GM23338 (cell line): ENCODE results near the gene CEP170B. TPM values are rescaled to one million over a fixed set of nuclear protein-coding genes. Genes with fewer than 3 reads are reported as not detected.

Experiments used
- ATAC-seq: fragments of 200-7000 bp; cut with Tn5 transposase; 3 replicates; pipeline ENCODE4 v1.9.1; 2020
- DNase-seq: peaks from one replicate; pipeline ENCODE4 v3.0.0-alpha.2; 2015; ENCODE audit warnings: low spot score
- H2AFZ ChIP-seq: fragments of 200-600 bp; sonication (generic); 2 replicates; pipeline ENCODE4 v1.8.0; 2016; ENCODE audit warnings: antibody characterized with exemption, mild to moderate bottlenecking, moderate library complexity
- H3F3A ChIP-seq: fragments of 200-600 bp; sonication (generic); replicated peaks from 2 replicates; pipeline ENCODE4 v1.8.0; 2017; ENCODE audit warnings: antibody characterized with exemption, mixed run types, low read depth
- H3K27ac ChIP-seq: fragments of 200-600 bp; sonication (generic); 2 replicates; pipeline ENCODE4 v1.6.1; 2016; ENCODE audit warnings: low read depth
- H3K27me3 ChIP-seq: fragments of 200-600 bp; sonication (generic); 2 replicates; pipeline ENCODE4 v1.8.0; 2016; ENCODE audit warnings: mild to moderate bottlenecking, mixed run types, moderate library complexity; ENCODE audit not compliant: insufficient read depth
- H3K36me3 ChIP-seq: fragments of 200-600 bp; sonication (generic); 2 replicates; pipeline ENCODE4 v1.8.0; 2016; ENCODE audit warnings: mild to moderate bottlenecking; ENCODE audit not compliant: insufficient read depth
- H3K4me1 ChIP-seq: fragments of 200-600 bp; sonication (generic); 2 replicates; pipeline ENCODE4 v1.8.0; 2016; ENCODE audit warnings: mild to moderate bottlenecking, moderate library complexity; ENCODE audit not compliant: insufficient read depth
- H3K4me2 ChIP-seq: fragments of 200-600 bp; sonication (generic); 2 replicates; pipeline ENCODE4 v1.7.1; 2017; ENCODE audit warnings: mixed run types
- H3K4me3 ChIP-seq: fragments of 200-600 bp; sonication (generic); 2 replicates; pipeline ENCODE4 v1.6.1; 2016; ENCODE audit warnings: mixed run types
- H3K79me2 ChIP-seq: fragments of 200-600 bp; sonication (generic); replicated peaks from 2 replicates; pipeline ENCODE4 v1.8.0; 2017; ENCODE audit warnings: mild to moderate bottlenecking; ENCODE audit not compliant: insufficient read depth
- H3K9me2 ChIP-seq: fragments of 200-600 bp; sonication (generic); 2 replicates; pipeline ENCODE4 v1.8.0; 2017; ENCODE audit not compliant: insufficient read depth
- H4K20me1 ChIP-seq: fragments of 200-600 bp; sonication (generic); replicated peaks from 2 replicates; pipeline ENCODE4 v1.8.0; 2017; ENCODE audit warnings: mild to moderate bottlenecking; ENCODE audit not compliant: insufficient read depth
- H3K27ac Mint-ChIP-seq: 2 replicates; pipeline ENCODE4 v1.8.0; 2020; ENCODE audit warnings: inconsistent platforms, mild to moderate bottlenecking, moderate library complexity, mixed read lengths
- H3K27me3 Mint-ChIP-seq: 3 replicates; pipeline ENCODE4 v1.8.0; 2022; ENCODE audit warnings: low read depth, mild to moderate bottlenecking, moderate library complexity, mixed read lengths, inconsistent platforms; ENCODE audit not compliant: insufficient read depth, poor library complexity
- H3K36me3 Mint-ChIP-seq: 3 replicates; pipeline ENCODE4 v1.8.0; 2021; ENCODE audit warnings: low read depth, mild to moderate bottlenecking, inconsistent platforms, moderate library complexity, mixed read lengths
- H3K4me1 Mint-ChIP-seq: 3 replicates; pipeline ENCODE4 v1.8.0; 2020; ENCODE audit warnings: mild to moderate bottlenecking, inconsistent platforms, mixed read lengths
- H3K4me3 Mint-ChIP-seq: 3 replicates; pipeline ENCODE4 v1.8.0; 2021; ENCODE audit warnings: moderate library complexity, mild to moderate bottlenecking, inconsistent platforms, mixed read lengths
- H3K9me3 Mint-ChIP-seq: 3 replicates; pipeline ENCODE4 v1.8.0; 2020; ENCODE audit warnings: moderate library complexity, mild to moderate bottlenecking, inconsistent platforms, mixed read lengths
- CREB1 ChIP-seq: fragments of 250-450 bp; sonication (Bioruptor Pico); IDR thresholded peaks from 2 replicates; pipeline ENCODE4 v1.5.0; 2020; ENCODE audit warnings: low read depth, mild to moderate bottlenecking, moderate library complexity
- CTCF ChIP-seq, 2 experiments: fragments of 200-600 bp in 1 of 2; sonication (generic) in 1 of 2; conservative IDR thresholded peaks; 2 replicates each; pipeline versions ENCODE4 v1.5.1 to v1.6.1; 2016 to 2017; ENCODE audit warnings: antibody characterized with exemption in 2 of 2, low read depth in 2 of 2, mild to moderate bottlenecking in 2 of 2, moderate library complexity in 1 of 2
- EZH2 ChIP-seq: fragments of 200-600 bp; sonication (generic); IDR thresholded peaks from one replicate; pipeline ENCODE4 v1.8.0; 2017; ENCODE audit warnings: antibody characterized with exemption, mild to moderate bottlenecking, low read depth; ENCODE audit not compliant: unreplicated experiment
- JUNB ChIP-seq: IDR thresholded peaks from one replicate; pipeline ENCODE4 v1.6.1; 2016; ENCODE audit warnings: antibody characterized with exemption; ENCODE audit not compliant: unreplicated experiment
- POLR2AphosphoS5 ChIP-seq: IDR thresholded peaks from 2 replicates; pipeline ENCODE4 v1.6.1; 2016; ENCODE audit warnings: antibody characterized with exemption, low read depth
- REST ChIP-seq: IDR thresholded peaks from one replicate; pipeline ENCODE4 v1.6.1; 2018; ENCODE audit warnings: antibody characterized with exemption; ENCODE audit not compliant: unreplicated experiment
- ZNF331 ChIP-seq: fragments of 250-450 bp; sonication (Bioruptor Pico); IDR thresholded peaks from 2 replicates; pipeline ENCODE4 v1.5.0; 2020; ENCODE audit warnings: low read depth, mild to moderate bottlenecking, moderate library complexity
- ZNF462 ChIP-seq: fragments of 250-450 bp; sonication (Bioruptor Pico); IDR thresholded peaks from 2 replicates; pipeline ENCODE4 v1.5.0; 2020; ENCODE audit warnings: mild to moderate bottlenecking, moderate library complexity
- polyA plus RNA-seq: library from polyadenylated mRNA; unstranded; fragments of >200 nt; fragmentation: Nextera tagmentation; extraction: Ambion mirVana; gene quantifications from 2 replicates; pipeline ENCODE4 v1.2.1, GENCODE V29; 2016
- total RNA-seq: library from RNA; depleted of rRNA; stranded (reverse); fragments of >200 nt; shearing (Covaris generic); gene quantifications from 2 replicates; pipeline ENCODE4 v1.2.3, GENCODE V29; 2014

The CEP170B gene
- total and polyA plus RNA-seq, 2 experiments from 2014 or later, result 4.6 to 37.1 TPM

- no peak for TF ChIP-seq ZNF462
These were observed 62.8 kb downstream of the CEP170B start (continued) for GRCh38 chr14:104927901-104928300.

GRCh38 chr14:104928391-104929133, 63.5 kb downstream of the CEP170B start:
- no peak overlapping the region for H3K4me3 Mint-ChIP-seq
- DNase-seq (no peak), ATAC-seq (no peak)
- no peak overlapping the region for H3K27ac Mint-ChIP-seq
- Histone ChIP-seq H4K20me1 (no peaks in the 10 kb centered on the region), H3F3A (no peaks in the 10 kb centered on the region), H3K9me2 (no peaks in the 10 kb centered on the region), H3K4me2 (no peak overlapping the region), H3K27ac (no peak overlapping the region), H3K4me3 (no peak overlapping the region), H2AFZ (no peak overlapping the region), H3K36me3 (no peaks in the 10 kb centered on the region), H3K79me2 (no peaks in the 10 kb centered on the region), H3K4me1 (peaks cover 3% of the 10 kb centered on the region; the same call in 1 of the 2 replicates), H3K27me3 (peaks cover 38% of the 10 kb centered on the region)
- no peaks in the 10 kb centered on the region for H3K36me3 Mint-ChIP-seq
- peaks cover 35% of the 10 kb centered on the region for H3K27me3 Mint-ChIP-seq
- peaks cover 2% of the 10 kb centered on the region; the same call in 1 of the 3 replicates for H3K4me1 Mint-ChIP-seq
- H3K9me3 Mint-ChIP-seq, result no peaks in the 10 kb centered on the region
- TF ChIP-seq REST (no peak), CTCF (conservative IDR thresholded peaks at IDR 0.05; ENCODE audit: low read depth in 2 of 2) (no peak), CREB1 (no peak), POLR2AphosphoS5 (no peak), JUNB (no peak), ZNF331 (CRISPR knock-in tag) (no peak), EZH2 (no peak)
